HL-60 (cell line): ENCODE results near the gene NLGN1.

ENCODE experiments used
- CTCF ChIP-seq: IDR thresholded peaks from one replicate; pipeline ENCODE4 v1.5.1; 2011; ENCODE audit warnings: low read length, control low read depth, inconsistent platforms; ENCODE audit not compliant: insufficient read depth
- POLR2AphosphoS5 ChIP-seq: IDR thresholded peaks from 2 replicates; pipeline ENCODE4 v1.6.1; 2012; ENCODE audit warnings: low read depth
- REST ChIP-seq: IDR thresholded peaks from 2 replicates; pipeline ENCODE4 v1.6.1; 2012; ENCODE audit warnings: low read depth; ENCODE audit not compliant: insufficient replicate concordance

DNA sequence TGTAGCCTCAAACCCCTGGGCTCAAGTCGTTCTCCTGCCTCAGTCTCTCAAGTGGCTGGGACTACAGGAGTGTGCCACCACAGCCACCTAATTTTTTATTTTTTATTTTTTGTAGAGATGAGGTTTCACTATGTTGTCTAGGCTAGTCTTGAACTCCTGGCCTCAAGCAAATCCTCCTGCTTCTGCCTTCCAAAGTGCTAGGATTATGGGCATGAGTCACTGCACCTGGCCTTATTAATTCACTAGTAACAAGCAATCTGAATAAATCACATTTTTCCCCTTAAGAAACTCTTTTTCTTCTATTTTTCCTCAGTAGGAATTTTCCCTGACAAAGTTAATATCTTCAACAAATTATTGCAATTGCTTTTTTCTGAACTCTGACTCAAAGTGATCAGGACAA lies 336.9 kb downstream of the NLGN1 start:
- TF ChIP-seq POLR2AphosphoS5 (no peak), CTCF (no peak), REST (no peak)
